Body of pancreas (tissue), 4 donors: ENCODE data around the gene MAT2B.

Experiments
- POLR2A ChIP-seq, 3 donors: fragments of 450-650 bp; IDR thresholded peaks; one replicate each; pipeline ENCODE4 v1.6.1; 2016; ENCODE audit warnings: antibody characterized with exemption in 3 of 3, mild to moderate bottlenecking in 2 of 3
- TF ChIP-seq, protein P1 (sequence below), 7 experiments: fragments of 450-650 bp in 4 of 7; fragments of 200-600 bp in 3 of 7; sonication (generic) in 3 of 7; IDR thresholded peaks; one replicate each; pipeline ENCODE4 v1.5.1; 2016 to 2019; ENCODE audit warnings: antibody characterized with exemption in 7 of 7

DNA sequence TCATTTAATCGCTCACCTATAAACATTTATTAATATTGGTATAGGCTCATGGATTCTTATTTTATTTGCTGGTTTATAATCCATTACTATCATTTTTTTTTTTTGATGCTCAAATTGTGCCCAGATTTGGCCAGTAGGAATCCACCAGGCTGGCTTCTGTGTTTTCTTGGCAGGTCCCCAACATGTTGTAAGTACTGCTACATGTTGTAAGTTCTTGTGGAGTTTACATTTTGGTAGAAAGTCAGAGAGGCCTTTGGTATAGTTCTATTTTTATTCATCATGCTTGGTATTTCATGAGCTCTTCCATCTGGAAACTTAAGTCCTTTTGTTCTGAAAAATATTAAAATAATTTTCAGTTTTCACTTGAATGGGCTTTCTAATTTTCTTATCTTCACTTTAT, 47.1 kb downstream of the MAT2B start:
- TF ChIP-seq, protein P1, sequence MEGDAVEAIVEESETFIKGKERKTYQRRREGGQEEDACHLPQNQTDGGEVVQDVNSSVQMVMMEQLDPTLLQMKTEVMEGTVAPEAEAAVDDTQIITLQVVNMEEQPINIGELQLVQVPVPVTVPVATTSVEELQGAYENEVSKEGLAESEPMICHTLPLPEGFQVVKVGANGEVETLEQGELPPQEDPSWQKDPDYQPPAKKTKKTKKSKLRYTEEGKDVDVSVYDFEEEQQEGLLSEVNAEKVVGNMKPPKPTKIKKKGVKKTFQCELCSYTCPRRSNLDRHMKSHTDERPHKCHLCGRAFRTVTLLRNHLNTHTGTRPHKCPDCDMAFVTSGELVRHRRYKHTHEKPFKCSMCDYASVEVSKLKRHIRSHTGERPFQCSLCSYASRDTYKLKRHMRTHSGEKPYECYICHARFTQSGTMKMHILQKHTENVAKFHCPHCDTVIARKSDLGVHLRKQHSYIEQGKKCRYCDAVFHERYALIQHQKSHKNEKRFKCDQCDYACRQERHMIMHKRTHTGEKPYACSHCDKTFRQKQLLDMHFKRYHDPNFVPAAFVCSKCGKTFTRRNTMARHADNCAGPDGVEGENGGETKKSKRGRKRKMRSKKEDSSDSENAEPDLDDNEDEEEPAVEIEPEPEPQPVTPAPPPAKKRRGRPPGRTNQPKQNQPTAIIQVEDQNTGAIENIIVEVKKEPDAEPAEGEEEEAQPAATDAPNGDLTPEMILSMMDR (IDR thresholded peaks at IDR 0.05): no peak
- TF ChIP-seq POLR2A (IDR thresholded peaks at IDR 0.05): no peak
